KMS-11 (cell line): ENCODE data around the gene RCCD1.

Source experiments
- H2AFZ ChIP-seq: fragments of 200-600 bp; sonication (generic); 2 replicates; pipeline ENCODE4 v1.6.1; 2016; ENCODE audit warnings: antibody characterized with exemption, mixed run types, low read depth
- H3K27ac ChIP-seq: fragments of 200-600 bp; sonication (generic); 2 replicates; pipeline ENCODE4 v1.6.1; 2016; ENCODE audit warnings: mild to moderate bottlenecking, mixed run types
- H3K27me3 ChIP-seq: fragments of 200-600 bp; sonication (generic); 2 replicates; pipeline ENCODE4 v1.6.1; 2017; ENCODE audit warnings: mild to moderate bottlenecking, low read depth, mixed run types, moderate library complexity; ENCODE audit not compliant: insufficient read depth
- H3K36me3 ChIP-seq: fragments of 200-600 bp; sonication (generic); 2 replicates; pipeline ENCODE4 v1.6.1; 2017; ENCODE audit warnings: mild to moderate bottlenecking, mixed run types; ENCODE audit not compliant: insufficient read depth
- H3K4me1 ChIP-seq: fragments of 200-600 bp; sonication (generic); 2 replicates; pipeline ENCODE4 v1.6.1; 2016; ENCODE audit warnings: mild to moderate bottlenecking, low read depth, mixed run types; ENCODE audit not compliant: poor library complexity, severe bottlenecking
- H3K4me2 ChIP-seq: fragments of 200-600 bp; sonication (generic); 2 replicates; pipeline ENCODE4 v1.7.0; 2016; ENCODE audit warnings: mild to moderate bottlenecking, mixed run types
- H3K4me3 ChIP-seq: fragments of 200-600 bp; sonication (generic); IDR thresholded peaks from 2 replicates; pipeline ENCODE4 v1.6.1; 2017; ENCODE audit warnings: low read depth, low read length, mixed read lengths; ENCODE audit not compliant: insufficient read depth
- H3K79me2 ChIP-seq: fragments of 200-600 bp; sonication (generic); 2 replicates; pipeline ENCODE4 v1.6.1; 2016; ENCODE audit warnings: low read depth, mixed run types; ENCODE audit not compliant: insufficient read depth
- H3K9ac ChIP-seq: fragments of 200-600 bp; sonication (generic); 2 replicates; pipeline ENCODE4 v1.6.1; 2016; ENCODE audit warnings: mild to moderate bottlenecking, mixed run types
- H4K20me1 ChIP-seq: fragments of 200-600 bp; sonication (generic); 2 replicates; pipeline ENCODE4 v1.6.1; 2016; ENCODE audit warnings: mild to moderate bottlenecking, mixed run types; ENCODE audit not compliant: insufficient read depth
- CTCF ChIP-seq: fragments of 200-600 bp; sonication (generic); conservative IDR thresholded peaks from 2 replicates; pipeline ENCODE4 v1.6.1; 2017; ENCODE audit warnings: low read depth, mild to moderate bottlenecking, antibody characterized with exemption, low read length, moderate library complexity, mixed read lengths

RCCD1 gene

DNA sequence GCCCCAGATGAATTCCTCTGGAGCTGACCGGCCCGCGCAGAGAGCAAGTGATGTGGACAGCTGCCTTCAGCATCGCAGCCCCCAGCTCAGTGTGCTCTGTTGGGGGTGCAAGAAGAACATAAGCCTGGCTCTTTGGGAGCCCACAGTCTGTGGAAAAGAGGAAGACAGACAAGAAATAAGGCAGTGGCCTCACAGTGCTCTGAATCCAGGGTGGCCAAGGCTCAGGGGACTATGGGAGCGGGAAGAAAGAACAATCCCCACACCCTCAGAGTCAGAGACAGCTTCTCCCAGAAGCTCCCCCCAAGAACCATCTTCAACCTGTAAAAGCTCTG is 22.1 kb upstream of the RCCD1 start:
- H3K4me3 ChIP-seq, result no peak overlapping the region
- peak overlapping the region; percentile 85 for H2AFZ ChIP-seq
- peak; percentile 50 for TF ChIP-seq CTCF
- H3K27ac ChIP-seq, result peak overlapping the region; percentile 66
- H3K4me2 ChIP-seq, result peak overlapping the region; percentile 84; the same call in 1 of the 2 replicates
- no peaks in the 10 kb centered on the region for H3K27me3 ChIP-seq
- no peaks in the 10 kb centered on the region for H3K36me3 ChIP-seq
- peaks cover 29% of the 10 kb centered on the region for H3K4me1 ChIP-seq
- no peaks in the 10 kb centered on the region for H4K20me1 ChIP-seq
- 0 out of 2 replicates have a peak, but pooled peaks cover 5% of the 10 kb centered on the region for H3K79me2 ChIP-seq
- peak overlapping the region; percentile 60; the same call in 1 of the 2 replicates for H3K9ac ChIP-seq

DNA sequence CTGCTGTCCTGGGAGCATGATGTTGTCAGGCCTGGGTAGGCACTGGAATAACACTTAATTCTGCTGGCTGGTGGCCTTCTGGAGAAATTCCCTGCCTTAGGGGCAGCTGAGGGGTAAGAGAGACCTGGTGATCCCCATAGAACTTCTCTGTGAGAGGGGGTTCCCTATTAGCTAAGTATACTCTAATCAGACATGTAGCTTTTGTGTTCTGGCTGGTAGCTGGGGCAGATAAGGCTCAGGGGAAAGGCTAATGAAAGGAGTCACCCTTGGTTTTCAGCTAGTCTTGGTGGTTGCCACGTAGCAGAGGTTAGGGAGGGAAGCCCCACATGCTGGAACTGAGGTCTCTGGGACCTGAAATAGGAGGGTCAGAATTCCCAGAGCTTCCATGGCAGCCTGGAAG is 21.4 kb upstream of the RCCD1 start:
- Histone ChIP-seq H3K27ac (no peak overlapping the region), H3K27me3 (no peaks in the 10 kb centered on the region), H3K79me2 (0 out of 2 replicates have a peak, but pooled peaks cover 5% of the 10 kb centered on the region), H4K20me1 (no peaks in the 10 kb centered on the region), H3K4me2 (no peak overlapping the region), H3K9ac (no peak overlapping the region), H3K36me3 (no peaks in the 10 kb centered on the region), H2AFZ (no peak overlapping the region), H3K4me3 (no peak overlapping the region), H3K4me1 (peaks cover 29% of the 10 kb centered on the region)
- TF ChIP-seq CTCF, result no peak

- Histone ChIP-seq H3K4me2 (peak overlapping the region; percentile 92), H3K27ac (peak overlapping the region; percentile 25; the same call in 1 of the 2 replicates), H3K79me2 (0 out of 2 replicates have a peak, but pooled peaks cover 5% of the 10 kb centered on the region), H3K9ac (no peak overlapping the region; the same call in 1 of the 2 replicates), H3K4me3 (no peak overlapping the region), H2AFZ (peak overlapping the region; percentile 72; the same call in 1 of the 2 replicates), H3K27me3 (no peaks in the 10 kb centered on the region), H4K20me1 (no peaks in the 10 kb centered on the region), H3K36me3 (no peaks in the 10 kb centered on the region), H3K4me1 (peaks cover 26% of the 10 kb centered on the region)
- TF ChIP-seq CTCF, result peak; percentile 75
Observed at GRCh38 chr15:90934256-90934948, 20.3 kb upstream of the RCCD1 start.

GRCh38 chr15:90934949-90935751 is 19.5 kb upstream of the RCCD1 start, which contains the start of gene UNC45A:
UNC45A (plus strand) TSS chr15:90935285; CDS start chr15:90935325, 40 bp downstream.
- Histone ChIP-seq H3K4me1 (peaks cover 23% of the 10 kb centered on the region), H3K27ac (peak within 1 kb of the TSS; percentile 25; the same call in 1 of the 2 replicates), H2AFZ (peak within 1 kb of the TSS; percentile 72; the same call in 1 of the 2 replicates), H3K4me2 (peak within 1 kb of the TSS; percentile 92), H3K36me3 (no peaks in the 10 kb centered on the region), H4K20me1 (no peaks in the 10 kb centered on the region), H3K79me2 (0 out of 2 replicates have a peak, but pooled peaks cover 5% of the 10 kb centered on the region), H3K27me3 (no peaks in the 10 kb centered on the region), H3K9ac (peak within 1 kb of the TSS; percentile 46; the same call in 1 of the 2 replicates), H3K4me3 (no peak within 1 kb of the TSS)
- TF ChIP-seq CTCF, result no peak
